Measurements from ENCODE around the gene TLE2. TPM values are rescaled to one million over a fixed set of nuclear protein-coding genes. Genes with fewer than 3 reads are reported as not detected.

The TLE2 gene
- total RNA-seq, 2 donors from 2014 or later = 34.5 to 45.2 TPM

GRCh38 chr19:3057275-3057714, 28.2 kb upstream of the TLE2 start:
- ATAC-seq (peak; percentile 88), DNase-seq (peak; percentile 94 to 98 (median 96))
- Histone ChIP-seq H3K27ac (peak overlapping the region; percentile 70 to 95 (median 82)), H3K4me3 (no peak overlapping the region), H3K36me3 (replicated peaks in 1 of 2; ENCODE audit: insufficient read depth in 1 of 2, low read depth in 2 of 2) (peaks cover 7 to 8% of the 10 kb centered on the region in 2 donors), H3K27me3 (no peaks in the 10 kb centered on the region), H3K9me3 (no peaks in the 10 kb centered on the region), H3K4me1 (peaks cover 70% of the 10 kb centered on the region)
- WGBS, 2 donors = 18% methylated on average over 26 of the region's 26 CpGs; no CpG with 5 or more reads in 1 of the 2 donors
- peak in 1 of 3 donors; percentile 50 for TF ChIP-seq POLR2A (IDR thresholded peaks at IDR 0.05)
- TF ChIP-seq, protein P1, sequence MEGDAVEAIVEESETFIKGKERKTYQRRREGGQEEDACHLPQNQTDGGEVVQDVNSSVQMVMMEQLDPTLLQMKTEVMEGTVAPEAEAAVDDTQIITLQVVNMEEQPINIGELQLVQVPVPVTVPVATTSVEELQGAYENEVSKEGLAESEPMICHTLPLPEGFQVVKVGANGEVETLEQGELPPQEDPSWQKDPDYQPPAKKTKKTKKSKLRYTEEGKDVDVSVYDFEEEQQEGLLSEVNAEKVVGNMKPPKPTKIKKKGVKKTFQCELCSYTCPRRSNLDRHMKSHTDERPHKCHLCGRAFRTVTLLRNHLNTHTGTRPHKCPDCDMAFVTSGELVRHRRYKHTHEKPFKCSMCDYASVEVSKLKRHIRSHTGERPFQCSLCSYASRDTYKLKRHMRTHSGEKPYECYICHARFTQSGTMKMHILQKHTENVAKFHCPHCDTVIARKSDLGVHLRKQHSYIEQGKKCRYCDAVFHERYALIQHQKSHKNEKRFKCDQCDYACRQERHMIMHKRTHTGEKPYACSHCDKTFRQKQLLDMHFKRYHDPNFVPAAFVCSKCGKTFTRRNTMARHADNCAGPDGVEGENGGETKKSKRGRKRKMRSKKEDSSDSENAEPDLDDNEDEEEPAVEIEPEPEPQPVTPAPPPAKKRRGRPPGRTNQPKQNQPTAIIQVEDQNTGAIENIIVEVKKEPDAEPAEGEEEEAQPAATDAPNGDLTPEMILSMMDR (IDR thresholded peaks at IDR 0.05) = peak in 4 of 7 experiments; percentile 37 to 60 (median 48)
- intact Hi-C loops (cut with DNase I) = no loop called here

- Histone ChIP-seq H3K4me1 (peaks cover 70% of the 10 kb centered on the region), H3K27me3 (no peaks in the 10 kb centered on the region), H3K4me3 (no peak overlapping the region), H3K27ac (peak overlapping the region; percentile 70 to 95 (median 82)), H3K9me3 (no peaks in the 10 kb centered on the region), H3K36me3 (replicated peaks in 1 of 2; ENCODE audit: insufficient read depth in 1 of 2, low read depth in 2 of 2) (peaks cover 7 to 8% of the 10 kb centered on the region in 2 donors)
- no peak for DNase-seq
- intact Hi-C loops (cut with DNase I) = no loop called here
- TF ChIP-seq POLR2A (IDR thresholded peaks at IDR 0.05) = no peak
- TF ChIP-seq, protein P1 (IDR thresholded peaks at IDR 0.05) = no peak
- ATAC-seq = no peak
- whole genome bisulfite sequencing, 2 donors = 12 to 20% methylated on average over 10 of the region's 10 CpGs
These were observed 27.5 kb upstream of the TLE2 start for GRCh38 chr19:3056417-3057088.

- TF ChIP-seq POLR2A (IDR thresholded peaks at IDR 0.05) = no peak
- TF ChIP-seq, protein P1 (IDR thresholded peaks at IDR 0.05) = no peak
- DNase-seq (peak; percentile 74 to 93 (median 90)), ATAC-seq (peak; percentile 47)
- peak overlapping the region; percentile 70 to 95 (median 82) for H3K27ac ChIP-seq
- no peak overlapping the region for H3K4me3 ChIP-seq
- H3K36me3 ChIP-seq (replicated peaks in 1 of 2; ENCODE audit: insufficient read depth in 1 of 2, low read depth in 2 of 2) = peaks cover 7 to 8% of the 10 kb centered on the region in 2 donors
- H3K9me3 ChIP-seq = no peaks in the 10 kb centered on the region
- intact Hi-C loops (cut with DNase I) = no loop called here
- H3K4me1 ChIP-seq = peaks cover 65% of the 10 kb centered on the region
- WGBS, 2 donors = 19 to 28% methylated on average over 10 to 29 of the region's 31 CpGs
- H3K27me3 ChIP-seq = no peaks in the 10 kb centered on the region
These were observed 26.8 kb upstream of the TLE2 start for GRCh38 chr19:3055741-3056416.

GRCh38 chr19:3054972-3055740, 26.1 kb upstream of the TLE2 start:
- intact Hi-C loops (cut with DNase I) = no loop called here
- ATAC-seq = no peak
- peak in 2 of 3 donors; percentile 3 to 13 for TF ChIP-seq POLR2A (IDR thresholded peaks at IDR 0.05)
- TF ChIP-seq, protein P1 (IDR thresholded peaks at IDR 0.05) = no peak
- Histone ChIP-seq H3K4me3 (no peak overlapping the region), H3K27ac (peak overlapping the region; percentile 69 to 95 (median 80)), H3K4me1 (peaks cover 58% of the 10 kb centered on the region), H3K9me3 (no peaks in the 10 kb centered on the region), H3K36me3 (replicated peaks in 1 of 2; ENCODE audit: insufficient read depth in 1 of 2, low read depth in 2 of 2) (peaks cover 7 to 8% of the 10 kb centered on the region in 2 donors), H3K27me3 (no peaks in the 10 kb centered on the region)
- peak in 1 of 4 donors; percentile 42 for DNase-seq
- 57 to 85% methylated on average over 9 to 20 of the region's 20 CpGs for WGBS, 2 donors
